Measurements from ENCODE around the gene SPON2. TPM values are rescaled to one million over a fixed set of nuclear protein-coding genes. Genes with fewer than 3 reads are reported as not detected.

SPON2 gene
- total RNA-seq, 2 donors from 2014 or later = 7.0 to 8.2 TPM

- Mint-ChIP-seq H3K4me1 (ENCODE audit: low read depth) (peaks cover 12% of the 10 kb centered on the region), H3K36me3 (ENCODE audit: insufficient read depth in 2 of 2) (no peaks in the 10 kb centered on the region), H3K27me3 (ENCODE audit: low read depth) (peaks cover 16% of the 10 kb centered on the region), H3K4me3 (peak overlapping the region in 1 of 2 donors; percentile 70), H3K27ac (no peak overlapping the region), H3K9me3 (no peaks in the 10 kb centered on the region)
- ATAC-seq (replicated peaks in 1 of 2) (no peak), DNase-seq (no peak)
These were observed 2.0 kb downstream of the SPON2 start for GRCh38 chr4:1170156-1170975.

GRCh38 chr4:1169691-1170096 lies 2.7 kb downstream of the SPON2 start:
- Mint-ChIP-seq H3K27ac (no peak overlapping the region), H3K36me3 (ENCODE audit: insufficient read depth in 2 of 2) (no peaks in the 10 kb centered on the region), H3K4me3 (no peak overlapping the region), H3K9me3 (no peaks in the 10 kb centered on the region), H3K4me1 (ENCODE audit: low read depth) (peaks cover 12% of the 10 kb centered on the region), H3K27me3 (ENCODE audit: low read depth) (peaks cover 16% of the 10 kb centered on the region)
- no peak for ATAC-seq (replicated peaks in 1 of 2)
- DNase-seq = no peak

- peak overlapping the region; percentile 3 to 21 for H3K4me3 Mint-ChIP-seq
- H3K9me3 Mint-ChIP-seq = no peaks in the 10 kb centered on the region
- no peak for ATAC-seq (replicated peaks in 1 of 2)
- no peak overlapping the region for H3K27ac Mint-ChIP-seq
- H3K27me3 Mint-ChIP-seq (ENCODE audit: low read depth) = peaks cover 16% of the 10 kb centered on the region
- peak in 1 of 2 donors; percentile 4 for DNase-seq
- no peaks in the 10 kb centered on the region for H3K36me3 Mint-ChIP-seq (ENCODE audit: insufficient read depth in 2 of 2)
- peaks cover 12% of the 10 kb centered on the region for H3K4me1 Mint-ChIP-seq (ENCODE audit: low read depth)
These were observed 3.2 kb downstream of the SPON2 start for GRCh38 chr4:1169171-1169671.

DNA sequence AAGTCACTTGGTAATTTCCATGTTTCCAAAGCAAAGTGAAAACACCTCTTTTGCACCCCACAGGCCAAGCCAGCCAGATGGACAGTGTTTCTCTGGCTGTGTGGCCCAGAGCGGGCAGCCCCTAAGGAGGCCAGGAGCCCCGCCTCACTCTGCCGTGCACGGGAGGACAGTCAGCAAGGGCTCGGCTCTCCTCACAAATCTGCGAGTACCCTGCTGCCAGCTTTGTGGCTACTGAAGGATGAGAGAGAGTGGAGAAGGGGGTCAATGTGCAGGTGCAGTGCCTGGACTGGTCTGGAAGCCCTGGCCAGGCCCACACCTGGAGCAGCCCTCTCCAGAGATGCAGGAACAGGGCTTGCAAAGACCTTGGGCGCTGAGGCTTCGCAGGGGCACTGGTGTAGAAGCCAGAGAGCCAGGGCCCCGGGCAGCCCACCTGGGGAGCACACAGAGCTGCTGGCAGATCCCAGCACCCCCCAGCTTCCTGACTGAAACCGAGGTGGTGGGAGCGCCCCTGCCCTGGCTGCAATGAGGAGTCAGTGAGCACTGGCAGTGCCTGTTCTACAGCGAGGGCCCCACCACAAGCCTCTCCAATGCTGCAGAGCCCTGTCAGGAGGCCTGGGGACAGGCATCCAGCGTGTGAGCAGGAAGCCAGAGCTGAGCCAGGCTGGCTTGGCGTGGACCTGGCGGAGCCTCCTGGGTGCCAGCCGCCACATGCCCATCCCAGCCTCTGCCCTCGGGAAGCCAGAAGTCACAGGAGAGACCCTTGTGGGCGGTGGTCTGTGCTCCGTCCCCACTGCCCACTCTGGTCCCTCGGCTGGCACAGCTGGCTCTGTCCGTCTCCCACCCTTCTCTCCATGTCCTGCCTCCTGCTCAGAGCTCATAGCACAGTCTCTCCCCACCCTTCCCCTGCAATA lies 3.9 kb downstream of the SPON2 start:
- peaks cover 9% of the 10 kb centered on the region for H3K27me3 Mint-ChIP-seq (ENCODE audit: low read depth)
- no peaks in the 10 kb centered on the region for H3K9me3 Mint-ChIP-seq

DNA sequence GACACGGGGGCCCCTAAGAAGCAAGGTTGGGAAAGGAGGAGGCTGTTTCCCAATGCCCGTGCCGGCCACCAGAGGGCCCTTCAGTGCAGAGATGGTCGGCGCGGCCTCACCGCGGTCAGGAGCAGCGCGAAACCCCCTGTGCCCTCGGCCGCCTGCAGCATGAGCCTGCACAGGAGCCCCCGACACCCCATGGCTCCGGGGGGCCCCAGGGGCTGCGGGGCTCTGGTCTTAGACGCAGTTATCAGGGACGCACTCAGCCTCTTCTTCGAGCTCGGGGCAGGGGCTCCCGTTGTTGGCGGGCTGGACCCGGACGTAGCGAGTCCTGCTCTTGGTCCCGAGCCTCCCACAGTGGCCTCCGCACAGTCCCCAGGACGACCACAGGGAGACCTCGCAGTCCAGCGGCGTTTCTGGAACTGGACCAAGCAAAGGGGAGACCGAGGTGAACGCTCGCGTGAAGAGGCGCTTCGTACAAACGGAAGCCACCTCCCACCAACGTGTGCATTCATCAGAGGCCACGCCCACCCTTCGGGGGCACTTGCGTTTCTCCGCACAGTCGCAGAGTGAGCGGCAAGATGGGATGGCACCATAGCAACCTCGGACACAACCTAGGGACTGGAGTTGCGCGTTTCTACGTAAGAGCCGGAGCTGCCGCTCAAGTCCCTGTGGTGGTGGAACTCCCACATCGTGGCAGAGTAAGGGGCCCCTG lies 5.0 kb downstream of the SPON2 start:
- peaks cover 23% of the 10 kb centered on the region for H3K4me1 Mint-ChIP-seq (ENCODE audit: low read depth)
- H3K27ac Mint-ChIP-seq = peak overlapping the region; percentile 65
- ATAC-seq (replicated peaks in 1 of 2) (peak; percentile 91 to 93), DNase-seq (peak; percentile 91 to 94)
- peak overlapping the region; percentile 87 to 94 for H3K4me3 Mint-ChIP-seq
- peaks cover 7% of the 10 kb centered on the region for H3K27me3 Mint-ChIP-seq (ENCODE audit: low read depth)
- no peaks in the 10 kb centered on the region for H3K36me3 Mint-ChIP-seq (ENCODE audit: insufficient read depth in 2 of 2)
- H3K9me3 Mint-ChIP-seq = no peaks in the 10 kb centered on the region

More for the DNA sequence above, 3.9 kb downstream of the SPON2 start:
- no peaks in the 10 kb centered on the region for H3K36me3 Mint-ChIP-seq (ENCODE audit: insufficient read depth in 2 of 2)
- peak in 1 of 2 donors; percentile 3 for DNase-seq
- H3K4me3 Mint-ChIP-seq = peak overlapping the region; percentile 87 to 94
- peaks cover 19% of the 10 kb centered on the region for H3K4me1 Mint-ChIP-seq (ENCODE audit: low read depth)
- ATAC-seq (replicated peaks in 1 of 2) = no peak
- H3K27ac Mint-ChIP-seq = no peak overlapping the region

DNA sequence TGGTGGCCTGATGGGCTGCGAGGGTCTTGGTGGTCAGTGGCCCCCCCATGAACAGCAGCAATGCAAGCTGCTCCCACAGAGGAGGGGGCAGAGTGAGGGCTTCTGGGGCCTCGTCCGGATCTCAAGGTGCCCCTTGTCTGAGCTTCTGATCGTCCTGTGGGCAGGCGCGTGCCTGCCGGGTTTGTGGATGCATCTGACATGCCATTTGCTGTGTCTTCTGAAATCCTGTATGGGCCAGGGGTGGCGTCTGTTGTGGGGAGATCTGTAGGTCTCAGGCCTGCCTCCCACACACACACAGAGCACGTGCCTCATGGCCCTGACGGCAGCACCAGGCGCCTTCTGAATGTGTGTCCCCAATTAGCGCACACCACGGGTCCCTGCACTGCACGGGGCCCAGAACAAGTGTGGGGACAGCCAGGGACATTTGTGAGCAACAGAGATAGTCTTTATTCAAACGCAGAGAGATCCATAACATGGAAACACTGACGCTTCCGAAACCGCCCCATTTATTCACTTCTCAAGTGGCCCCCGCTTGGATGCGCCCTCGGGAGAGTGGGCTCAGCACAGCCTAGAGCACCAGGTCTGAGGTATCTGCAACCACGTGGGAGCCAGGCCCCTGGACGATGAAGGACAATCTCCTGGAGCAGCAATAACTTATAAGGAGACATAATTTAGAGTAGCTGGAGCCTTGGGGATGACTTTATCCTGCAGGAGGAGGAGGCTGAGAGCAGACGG lies 5.7 kb downstream of the SPON2 start:
- ATAC-seq (replicated peaks in 1 of 2) (peak in 1 of 2 donors; percentile 1), DNase-seq (no peak)
- no peaks in the 10 kb centered on the region for H3K9me3 Mint-ChIP-seq
- no peaks in the 10 kb centered on the region for H3K36me3 Mint-ChIP-seq (ENCODE audit: insufficient read depth in 2 of 2)
- H3K4me3 Mint-ChIP-seq = peak overlapping the region; percentile 87 to 94
- peaks cover 7% of the 10 kb centered on the region for H3K27me3 Mint-ChIP-seq (ENCODE audit: low read depth)
- peak overlapping the region; percentile 65 for H3K27ac Mint-ChIP-seq
- H3K4me1 Mint-ChIP-seq (ENCODE audit: low read depth) = peaks cover 23% of the 10 kb centered on the region

GRCh38 chr4:1164956-1165545 lies 7.3 kb downstream of the SPON2 start:
- DNase-seq (no peak), ATAC-seq (replicated peaks in 1 of 2) (no peak)
- Mint-ChIP-seq H3K9me3 (no peaks in the 10 kb centered on the region), H3K4me1 (ENCODE audit: low read depth) (peaks cover 23% of the 10 kb centered on the region), H3K36me3 (ENCODE audit: insufficient read depth in 2 of 2) (no peaks in the 10 kb centered on the region), H3K4me3 (no peak overlapping the region), H3K27ac (no peak overlapping the region), H3K27me3 (ENCODE audit: low read depth) (no peaks in the 10 kb centered on the region)

GRCh38 chr4:1164444-1164843 lies 7.9 kb downstream of the SPON2 start:
- H3K4me1 Mint-ChIP-seq (ENCODE audit: low read depth) = peaks cover 23% of the 10 kb centered on the region
- H3K27ac Mint-ChIP-seq = no peak overlapping the region
- H3K4me3 Mint-ChIP-seq = no peak overlapping the region
- no peaks in the 10 kb centered on the region for H3K9me3 Mint-ChIP-seq
- ATAC-seq (replicated peaks in 1 of 2) = no peak
- DNase-seq = no peak
- H3K27me3 Mint-ChIP-seq (ENCODE audit: low read depth) = no peaks in the 10 kb centered on the region
- no peaks in the 10 kb centered on the region for H3K36me3 Mint-ChIP-seq (ENCODE audit: insufficient read depth in 2 of 2)

GRCh38 chr4:1164040-1164439 lies 8.3 kb downstream of the SPON2 start:
- no peaks in the 10 kb centered on the region for H3K9me3 Mint-ChIP-seq
- peaks cover 23% of the 10 kb centered on the region for H3K4me1 Mint-ChIP-seq (ENCODE audit: low read depth)
- no peaks in the 10 kb centered on the region for H3K36me3 Mint-ChIP-seq (ENCODE audit: insufficient read depth in 2 of 2)
- H3K4me3 Mint-ChIP-seq = no peak overlapping the region
- H3K27ac Mint-ChIP-seq = no peak overlapping the region
- ATAC-seq (replicated peaks in 1 of 2) = no peak
- DNase-seq = no peak
- no peaks in the 10 kb centered on the region for H3K27me3 Mint-ChIP-seq (ENCODE audit: low read depth)

DNA sequence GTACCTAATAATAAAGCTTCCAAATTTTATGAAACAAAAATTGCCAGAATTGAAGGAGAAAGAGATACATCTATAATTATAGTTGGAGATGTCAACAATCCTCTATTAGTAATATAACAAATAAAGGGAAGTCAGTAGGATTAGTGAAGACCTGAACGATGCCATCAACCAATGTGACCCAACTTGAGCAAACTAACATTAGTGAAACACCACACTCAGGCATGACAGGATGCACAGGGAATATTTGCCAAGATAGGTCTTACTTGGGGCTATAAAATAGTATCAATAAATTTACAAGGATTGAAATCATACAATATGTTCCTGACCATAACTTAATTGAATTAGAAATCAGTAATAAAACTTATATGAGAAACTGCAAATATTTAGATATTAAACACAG lies 12.0 kb downstream of the SPON2 start:
- Mint-ChIP-seq H3K36me3 (ENCODE audit: insufficient read depth in 2 of 2) (no peaks in the 10 kb centered on the region), H3K4me3 (no peak overlapping the region), H3K27me3 (ENCODE audit: low read depth) (peaks cover 2% of the 10 kb centered on the region), H3K9me3 (peaks cover 0 to 2% of the 10 kb centered on the region in 2 donors), H3K4me1 (ENCODE audit: low read depth) (peaks cover 11% of the 10 kb centered on the region), H3K27ac (no peak overlapping the region)
- DNase-seq = no peak
- ATAC-seq (replicated peaks in 1 of 2) = no peak

DNA sequence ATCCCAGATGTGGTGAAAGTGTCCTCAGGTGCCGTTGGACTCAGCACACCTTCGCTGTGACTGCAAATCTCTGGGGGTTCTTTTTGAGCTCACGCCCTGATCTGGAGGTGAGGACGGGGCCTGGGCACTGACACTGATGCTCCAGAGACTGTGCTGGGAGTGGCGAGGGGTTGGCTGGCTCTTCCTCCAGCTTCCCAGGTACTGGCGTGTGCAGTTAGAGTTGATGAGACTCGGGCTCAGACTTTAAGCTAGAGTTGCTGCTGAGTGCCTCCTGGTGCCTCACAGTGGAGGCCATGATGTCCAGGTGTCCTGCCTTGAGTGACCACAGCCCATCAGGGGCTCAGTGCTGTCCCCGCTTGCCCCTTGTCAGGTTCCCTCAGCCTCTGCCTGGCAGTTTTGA lies 16.3 kb downstream of the SPON2 start:
- peaks cover 27% of the 10 kb centered on the region for H3K27me3 Mint-ChIP-seq (ENCODE audit: low read depth)
- no peaks in the 10 kb centered on the region for H3K36me3 Mint-ChIP-seq (ENCODE audit: insufficient read depth in 2 of 2)
- no peak overlapping the region for H3K4me3 Mint-ChIP-seq
- no peak overlapping the region for H3K27ac Mint-ChIP-seq
- no peak for DNase-seq
- H3K9me3 Mint-ChIP-seq = peaks cover 0 to 2% of the 10 kb centered on the region in 2 donors
- no peak for ATAC-seq (replicated peaks in 1 of 2)
- no peaks in the 10 kb centered on the region for H3K4me1 Mint-ChIP-seq (ENCODE audit: low read depth)

DNA sequence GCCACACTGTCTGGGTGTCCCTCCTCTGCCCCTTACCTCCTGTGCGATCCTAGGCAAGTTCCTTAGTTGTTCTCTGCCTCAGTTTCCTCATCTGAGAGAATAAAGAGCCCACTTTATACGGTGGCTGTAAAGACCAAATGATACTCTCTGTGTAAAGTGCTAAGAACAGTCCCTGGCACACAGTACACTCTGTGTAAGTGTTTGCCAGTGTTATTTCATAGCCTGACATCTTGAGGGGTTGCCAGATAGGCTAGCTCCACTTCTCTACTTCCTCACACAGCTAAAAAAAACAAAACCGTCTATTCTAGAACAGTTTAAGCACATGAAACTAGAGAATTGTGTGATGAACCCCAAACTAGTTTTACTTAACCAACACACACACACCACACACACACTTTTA lies 17.1 kb downstream of the SPON2 start:
- DNase-seq = no peak
- H3K9me3 Mint-ChIP-seq = peaks cover 0 to 2% of the 10 kb centered on the region in 2 donors

More for the DNA sequence above, 17.1 kb downstream of the SPON2 start:
- Mint-ChIP-seq H3K4me1 (ENCODE audit: low read depth) (no peaks in the 10 kb centered on the region), H3K36me3 (ENCODE audit: insufficient read depth in 2 of 2) (no peaks in the 10 kb centered on the region), H3K27ac (no peak overlapping the region), H3K4me3 (no peak overlapping the region), H3K27me3 (ENCODE audit: low read depth) (peaks cover 27% of the 10 kb centered on the region)
- no peak for ATAC-seq (replicated peaks in 1 of 2)
